Endothelial cell of umbilical vein (primary cell): ENCODE measurements around the gene MARCHF7. TPM values are rescaled to one million over a fixed set of nuclear protein-coding genes. Genes with fewer than 3 reads are reported as not detected.

Experiments
- BruUV-seq: library from RNA; stranded (reverse); fragments of 400-500 nt; replicated peaks from 2 replicates; lab custom pipeline; 2021; lab: Mats Ljungman, UMichigan
- CTCF ChIA-PET: fragments of 300-600, 350-600 bp; sonication (Branson Sonifier 250); formaldehyde crosslinking; loops from one replicate; lab custom pipeline; 2021; ENCODE audit warnings: antibody characterized with exemption, inconsistent platforms; lab: Charles Lee
- POLR2A ChIA-PET: fragments of 300-600, 350-600 bp; sonication (Branson Sonifier 250); formaldehyde crosslinking; loops from one replicate; lab custom pipeline; 2021; ENCODE audit warnings: antibody characterized with exemption, inconsistent platforms; lab: Charles Lee
- DNase-seq: peaks from one replicate; pipeline ENCODE4 v3.0.0-alpha.2; 2011; ENCODE audit warnings: low read depth, low spot score
- FAIRE-seq: peaks from 2 replicates; lab custom pipeline; 2011; peaks lifted over from hg19 to GRCh38; lab: Jason Lieb, UNC
- H2AFZ ChIP-seq: 2 replicates; pipeline ENCODE4 v1.6.0; 2012; ENCODE audit warnings: low read depth, low read length, control low read depth, inconsistent platforms
- H3K27ac ChIP-seq: 2 replicates; pipeline ENCODE4 v1.5.1; 2011; ENCODE audit warnings: low read depth, mild to moderate bottlenecking, control low read depth, low read length, moderate library complexity; ENCODE audit not compliant: insufficient read depth
- H3K27me3 ChIP-seq, 2 experiments: 2 replicates each; pipeline versions ENCODE4 v1.6.0 to v1.6.1; 2011; ENCODE audit warnings: low read length in 2 of 2, mixed read lengths in 1 of 2; ENCODE audit not compliant: control insufficient read depth in 2 of 2, insufficient read depth in 2 of 2
- H3K36me3 ChIP-seq, 2 experiments: 2 replicates in 1 of 2; 3 replicates in 1 of 2; pipeline ENCODE4 v1.5.1; 2011; ENCODE audit warnings: low read length in 2 of 2, mild to moderate bottlenecking in 1 of 2, moderate library complexity in 1 of 2; ENCODE audit not compliant: control insufficient read depth in 2 of 2, insufficient read depth in 2 of 2; ENCODE audit errors: extremely low read depth in 1 of 2
- H3K4me1 ChIP-seq: 3 replicates; pipeline ENCODE4 v1.5.1; 2011; ENCODE audit warnings: mild to moderate bottlenecking, low read length; ENCODE audit not compliant: control insufficient read depth, insufficient read depth; ENCODE audit errors: extremely low read depth
- H3K4me2 ChIP-seq: 2 replicates; pipeline ENCODE4 v1.6.1; 2011; ENCODE audit warnings: low read length, control low read depth, mixed read lengths; ENCODE audit not compliant: insufficient read depth
- H3K4me3 ChIP-seq, 3 experiments: fragments of 200-600 bp in 1 of 3; sonication (generic), shearing (Covaris generic) in 1 of 3; replicated peaks in 1 of 3; 2 replicates each; pipeline ENCODE4 v1.5.1; 2011 to 2016; ENCODE audit warnings: control low read depth in 3 of 3, low read length in 3 of 3, mild to moderate bottlenecking in 2 of 3, inconsistent platforms in 1 of 3, low read depth in 1 of 3, moderate library complexity in 1 of 3; ENCODE audit not compliant: insufficient read depth in 1 of 3
- H3K79me2 ChIP-seq: 2 replicates; pipeline ENCODE4 v1.6.0; 2012; ENCODE audit warnings: low read length, inconsistent platforms; ENCODE audit not compliant: control insufficient read depth, insufficient read depth
- H3K9ac ChIP-seq: replicated peaks from 2 replicates; pipeline ENCODE3; 2011; ENCODE audit warnings: low read length, control low read depth; ENCODE audit not compliant: insufficient read depth; ENCODE audit errors: extremely low read depth
- H3K9me1 ChIP-seq: replicated peaks from 3 replicates; pipeline ENCODE4 v1.6.0; 2011; ENCODE audit warnings: mild to moderate bottlenecking, low read length; ENCODE audit not compliant: control insufficient read depth, insufficient read depth; ENCODE audit errors: extremely low read depth
- H3K9me3 ChIP-seq: replicated peaks from 2 replicates; pipeline ENCODE4 v1.5.1; 2012; ENCODE audit warnings: low read length, inconsistent platforms; ENCODE audit not compliant: control insufficient read depth, insufficient read depth
- H4K20me1 ChIP-seq: replicated peaks from 2 replicates; pipeline ENCODE3; 2011; ENCODE audit warnings: mild to moderate bottlenecking, low read length; ENCODE audit not compliant: control insufficient read depth, insufficient read depth; ENCODE audit errors: extremely low read depth
- EZH2 ChIP-seq: IDR thresholded peaks from 2 replicates; pipeline ENCODE4 v1.6.1; 2012; ENCODE audit warnings: borderline replicate concordance, low read depth, mild to moderate bottlenecking, moderate library complexity, low read length, inconsistent platforms; ENCODE audit not compliant: severe bottlenecking
- FOS ChIP-seq: IDR thresholded peaks from 2 replicates; pipeline ENCODE4 v1.6.1; 2011; ENCODE audit warnings: mild to moderate bottlenecking, low read length, moderate library complexity, borderline replicate concordance; ENCODE audit not compliant: insufficient read depth
- GATA2 ChIP-seq: IDR thresholded peaks from 2 replicates; pipeline ENCODE4 v1.7.0; 2011; ENCODE audit warnings: low read depth, mild to moderate bottlenecking, moderate library complexity, mixed read lengths, low read length; ENCODE audit not compliant: insufficient read length, insufficient read depth
- JUN ChIP-seq: IDR thresholded peaks from 2 replicates; pipeline ENCODE4 v1.6.1; 2011; ENCODE audit warnings: borderline replicate concordance, low read depth; ENCODE audit not compliant: insufficient read length, insufficient read depth
- MYC ChIP-seq: IDR thresholded peaks from one replicate; pipeline ENCODE4 v1.6.1; 2011; ENCODE audit warnings: mild to moderate bottlenecking, low read depth, low read length
- POLR2A ChIP-seq: IDR thresholded peaks from 2 replicates; pipeline ENCODE4 v1.6.1; 2012; ENCODE audit warnings: low read depth, mild to moderate bottlenecking, control low read depth, low read length
- POLR2AphosphoS5 ChIP-seq: IDR thresholded peaks from 2 replicates; pipeline ENCODE4 v1.6.1; 2012; ENCODE audit warnings: low read depth, mild to moderate bottlenecking, control low read depth, low read length, moderate library complexity; ENCODE audit not compliant: insufficient read depth
- dilution Hi-C: fragments of 300-500 bp; cut with MboI; formaldehyde crosslinking; loops from one replicate; pipeline ENCODE4 v1.15.0; 2019; ENCODE audit warnings: low sequenced_read_pairs; ENCODE audit not compliant: extremely low pct_ligation_motif_present
- intact Hi-C: fragments of 100-400 bp; cut with micrococcal nuclease; formaldehyde crosslinking; loops from one replicate; pipeline ENCODE4 v1.10.0; 2022
- polyA plus RNA-seq, 4 experiments: library from polyadenylated mRNA; depleted of rRNA in 3 of 4; stranded (reverse) in 3 of 4; unstranded in 1 of 4; fragments of >200 nt; gene quantifications; 2 replicates each; pipeline versions ENCODE4 v1.2.1 to v1.2.3, GENCODE V29; 2011 to 2012; ENCODE audit warnings: missing spikeins in 1 of 4
- total RNA-seq: library from RNA; stranded (reverse); gene quantifications from 2 replicates; pipeline ENCODE4 v1.2.3, GENCODE V29; 2021
- TF ChIP-seq, protein P1 (sequence below): IDR thresholded peaks from 2 replicates; pipeline ENCODE4 v1.6.1; 2011; ENCODE audit not compliant: insufficient read depth, insufficient read length
- TF ChIP-seq, protein P2 (sequence below), 2 donors: IDR thresholded peaks; 1 replicate in 1 of 2; 2 replicates in 1 of 2; pipeline ENCODE4 v1.5.1; 2011; ENCODE audit warnings: low read length in 2 of 2, mild to moderate bottlenecking in 2 of 2, moderate library complexity in 2 of 2, control low read depth in 1 of 2, inconsistent platforms in 1 of 2, low read depth in 1 of 2; ENCODE audit not compliant: insufficient read depth in 1 of 2; ENCODE audit errors: extremely low read depth in 1 of 2

The MARCHF7 gene
- total and polyA plus RNA-seq, 2 donors (not counting 3 experiments of a cell fraction or from before 2014, with no cell fraction given): 21.2 to 82.0 TPM

DNA sequence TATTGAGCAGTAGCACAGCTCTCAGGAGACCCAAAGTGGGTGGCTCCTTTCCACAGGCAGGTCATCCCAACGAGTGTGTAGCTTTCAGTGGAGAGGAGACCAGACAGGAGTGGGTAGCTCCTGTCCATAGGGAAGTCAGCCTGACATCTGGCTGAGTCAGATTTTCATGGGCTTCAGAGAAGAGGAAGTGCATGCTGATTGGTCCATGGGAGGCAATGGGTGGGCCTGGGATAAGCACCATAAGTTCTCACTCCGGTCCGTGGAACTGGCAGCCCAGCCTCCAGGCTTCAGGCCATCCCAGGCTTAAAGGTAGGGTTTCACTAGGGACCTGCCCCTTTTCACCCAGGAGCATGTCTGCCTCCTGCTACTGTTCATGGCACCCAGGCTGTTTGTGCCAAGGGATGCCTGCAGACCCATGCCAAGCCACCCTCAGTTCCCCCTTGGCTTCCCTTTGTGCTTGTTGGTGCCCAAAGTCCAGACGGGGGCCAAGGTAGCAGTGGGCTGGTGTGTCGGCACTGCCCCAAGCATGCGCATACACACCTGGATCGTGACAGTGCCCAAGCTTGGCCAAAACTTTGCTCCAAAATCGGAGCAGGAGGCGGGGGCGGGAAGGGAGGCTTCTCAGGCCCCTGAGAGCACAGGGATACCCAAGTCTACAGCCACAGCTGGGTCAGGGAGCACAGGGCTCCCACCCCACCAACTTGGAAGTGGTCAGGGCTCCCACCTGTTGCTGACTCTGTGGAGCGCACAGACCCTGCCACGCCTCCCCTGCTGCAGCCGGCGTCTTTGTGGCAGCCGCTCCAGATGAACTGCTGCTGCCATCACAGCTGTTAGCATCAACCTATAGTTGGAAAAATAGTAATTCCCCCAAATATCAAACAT is 26.4 kb downstream of the MARCHF7 start:
- no peak for DNase-seq
- Histone ChIP-seq H3K4me3 (no peak overlapping the region), H3K4me1 (peaks cover 25% of the 10 kb centered on the region), H3K27me3 (no peaks in the 10 kb centered on the region), H4K20me1 (peaks cover 15% of the 10 kb centered on the region), H3K36me3 (peaks cover 22 to 37% of the 10 kb centered on the region in 2 experiments), H3K9me1 (no peaks in the 10 kb centered on the region), H3K27ac (no peak overlapping the region), H2AFZ (no peak overlapping the region), H3K9me3 (no peaks in the 10 kb centered on the region), H3K9ac (no peak overlapping the region), H3K4me2 (no peak overlapping the region), H3K79me2 (peaks cover 98% of the 10 kb centered on the region)
- BruUV-seq: no TSS peak
- intact Hi-C loops (no loop called here), dilution Hi-C loops (no loop called here)
- CTCF ChIA-PET: interaction anchor here (0.8 to 1.3 kb wide), 2 partner anchors 17 to 68 kb away, joined by 3 read pairs; no protein-coding TSS in a partner anchor
- no peak for FAIRE-seq
- POLR2A ChIA-PET: no interaction called here
- TF ChIP-seq EZH2 (no peak), FOS (no peak), GATA2 (no peak), POLR2A (no peak), MYC (no peak), POLR2AphosphoS5 (no peak), JUN (no peak)
- TF ChIP-seq, protein P1, sequence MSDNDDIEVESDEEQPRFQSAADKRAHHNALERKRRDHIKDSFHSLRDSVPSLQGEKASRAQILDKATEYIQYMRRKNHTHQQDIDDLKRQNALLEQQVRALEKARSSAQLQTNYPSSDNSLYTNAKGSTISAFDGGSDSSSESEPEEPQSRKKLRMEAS: no peak
- TF ChIP-seq, protein P2, sequence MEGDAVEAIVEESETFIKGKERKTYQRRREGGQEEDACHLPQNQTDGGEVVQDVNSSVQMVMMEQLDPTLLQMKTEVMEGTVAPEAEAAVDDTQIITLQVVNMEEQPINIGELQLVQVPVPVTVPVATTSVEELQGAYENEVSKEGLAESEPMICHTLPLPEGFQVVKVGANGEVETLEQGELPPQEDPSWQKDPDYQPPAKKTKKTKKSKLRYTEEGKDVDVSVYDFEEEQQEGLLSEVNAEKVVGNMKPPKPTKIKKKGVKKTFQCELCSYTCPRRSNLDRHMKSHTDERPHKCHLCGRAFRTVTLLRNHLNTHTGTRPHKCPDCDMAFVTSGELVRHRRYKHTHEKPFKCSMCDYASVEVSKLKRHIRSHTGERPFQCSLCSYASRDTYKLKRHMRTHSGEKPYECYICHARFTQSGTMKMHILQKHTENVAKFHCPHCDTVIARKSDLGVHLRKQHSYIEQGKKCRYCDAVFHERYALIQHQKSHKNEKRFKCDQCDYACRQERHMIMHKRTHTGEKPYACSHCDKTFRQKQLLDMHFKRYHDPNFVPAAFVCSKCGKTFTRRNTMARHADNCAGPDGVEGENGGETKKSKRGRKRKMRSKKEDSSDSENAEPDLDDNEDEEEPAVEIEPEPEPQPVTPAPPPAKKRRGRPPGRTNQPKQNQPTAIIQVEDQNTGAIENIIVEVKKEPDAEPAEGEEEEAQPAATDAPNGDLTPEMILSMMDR (IDR thresholded peaks at IDR 0.05; ENCODE audit: extremely low read depth in 1 of 2, insufficient read depth in 1 of 2, low read depth in 1 of 2, low read length in 2 of 2): no peak
